Measurements from ENCODE around the gene FAM20B. TPM values are rescaled to one million over a fixed set of nuclear protein-coding genes. Genes with fewer than 3 reads are reported as not detected.
A peak's percentile ranks its signal among the peaks of the same experiment; 100 is the strongest.

The FAM20B gene
- total RNA-seq, 2 donors from 2014 or later = 37.8 to 39.0 TPM

DNA sequence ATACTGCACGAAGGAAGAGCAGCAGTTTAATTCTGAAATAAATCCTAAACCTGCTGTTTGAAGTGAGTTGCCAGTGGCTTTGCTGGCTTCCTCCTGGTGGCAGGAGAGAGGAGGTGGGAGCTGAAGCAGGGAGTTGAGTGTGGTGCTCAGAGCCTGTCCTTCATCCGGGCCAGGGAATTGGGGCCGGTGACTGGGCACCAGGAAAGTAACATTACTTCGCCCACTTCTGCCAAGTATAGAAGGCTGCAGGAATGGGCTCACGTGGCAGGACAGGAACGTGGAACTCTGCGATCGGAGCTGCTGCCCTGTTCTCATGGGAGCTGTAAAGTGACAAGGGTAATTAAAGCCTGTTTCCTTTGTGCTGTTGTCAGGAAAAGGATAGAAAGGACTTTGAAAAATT lies 64.8 kb downstream of the FAM20B start:
- no peak for DNase-seq (ENCODE audit: low spot score)
- Histone ChIP-seq H3K9me3 (no peaks in the 10 kb centered on the region), H3K36me3 (peaks cover 41% of the 10 kb centered on the region), H3K27me3 (no peaks in the 10 kb centered on the region), H3K4me3 (no peak overlapping the region), H3K27ac (peak overlapping the region; percentile 43 to 58), H3K4me1 (peaks cover 0 to 27% of the 10 kb centered on the region in 2 donors)
- TF ChIP-seq, protein P1, sequence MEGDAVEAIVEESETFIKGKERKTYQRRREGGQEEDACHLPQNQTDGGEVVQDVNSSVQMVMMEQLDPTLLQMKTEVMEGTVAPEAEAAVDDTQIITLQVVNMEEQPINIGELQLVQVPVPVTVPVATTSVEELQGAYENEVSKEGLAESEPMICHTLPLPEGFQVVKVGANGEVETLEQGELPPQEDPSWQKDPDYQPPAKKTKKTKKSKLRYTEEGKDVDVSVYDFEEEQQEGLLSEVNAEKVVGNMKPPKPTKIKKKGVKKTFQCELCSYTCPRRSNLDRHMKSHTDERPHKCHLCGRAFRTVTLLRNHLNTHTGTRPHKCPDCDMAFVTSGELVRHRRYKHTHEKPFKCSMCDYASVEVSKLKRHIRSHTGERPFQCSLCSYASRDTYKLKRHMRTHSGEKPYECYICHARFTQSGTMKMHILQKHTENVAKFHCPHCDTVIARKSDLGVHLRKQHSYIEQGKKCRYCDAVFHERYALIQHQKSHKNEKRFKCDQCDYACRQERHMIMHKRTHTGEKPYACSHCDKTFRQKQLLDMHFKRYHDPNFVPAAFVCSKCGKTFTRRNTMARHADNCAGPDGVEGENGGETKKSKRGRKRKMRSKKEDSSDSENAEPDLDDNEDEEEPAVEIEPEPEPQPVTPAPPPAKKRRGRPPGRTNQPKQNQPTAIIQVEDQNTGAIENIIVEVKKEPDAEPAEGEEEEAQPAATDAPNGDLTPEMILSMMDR (IDR thresholded peaks at IDR 0.05) = peak in 1 of 2 donors; percentile 23

DNA sequence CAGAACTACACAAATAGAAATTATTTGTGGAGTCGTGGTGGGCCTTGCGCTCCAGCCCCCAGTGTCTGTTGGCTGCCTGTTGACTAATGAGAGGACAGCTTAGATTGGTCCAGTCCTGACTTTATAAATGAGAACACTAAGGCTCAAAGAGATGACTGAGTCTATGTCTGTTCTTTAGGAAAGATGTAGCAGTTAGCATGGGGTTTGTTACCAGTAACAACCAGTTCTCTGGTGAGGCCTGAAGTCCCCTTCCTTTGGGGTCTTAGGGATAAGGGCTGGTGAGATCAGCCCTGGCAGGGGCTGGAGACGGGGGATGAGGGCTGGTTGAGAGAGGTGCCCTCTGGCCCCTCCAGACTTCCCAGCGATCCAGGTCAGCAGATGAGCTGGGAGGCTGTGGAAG lies 65.2 kb downstream of the FAM20B start:
- TF ChIP-seq, protein P1 (IDR thresholded peaks at IDR 0.05) = no peak
- Histone ChIP-seq H3K4me1 (peaks cover 0 to 27% of the 10 kb centered on the region in 2 donors), H3K4me3 (no peak overlapping the region), H3K27ac (peak overlapping the region; percentile 43 to 58), H3K27me3 (no peaks in the 10 kb centered on the region), H3K36me3 (peaks cover 40% of the 10 kb centered on the region), H3K9me3 (no peaks in the 10 kb centered on the region)
- no peak for DNase-seq (ENCODE audit: low spot score)

DNA sequence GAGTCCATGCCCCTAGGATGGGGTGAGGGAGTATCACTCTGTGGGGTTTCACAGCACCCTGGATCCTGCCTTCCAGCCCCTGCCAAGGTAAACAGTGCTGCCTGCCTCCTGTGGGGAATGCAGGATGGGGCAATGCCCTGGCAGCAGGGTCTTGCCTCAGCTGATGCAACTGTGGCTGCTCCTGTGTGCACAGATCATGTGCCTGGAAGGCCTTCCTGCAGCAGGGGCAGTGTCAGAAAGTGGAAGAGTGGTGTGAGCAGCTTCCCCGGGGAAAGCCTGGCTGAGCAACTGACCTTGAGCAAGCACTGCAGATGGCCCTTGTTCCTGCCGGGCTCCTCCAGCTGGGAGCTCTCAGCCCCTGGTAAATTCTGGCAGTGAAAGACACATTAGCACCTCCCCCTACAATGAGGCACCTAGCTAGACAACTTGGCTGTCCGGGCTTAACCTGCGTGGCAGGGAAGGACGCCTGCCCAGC lies 66.0 kb downstream of the FAM20B start:
- Histone ChIP-seq H3K27ac (peak overlapping the region; percentile 43 to 58), H3K36me3 (peaks cover 36% of the 10 kb centered on the region), H3K4me3 (no peak overlapping the region), H3K4me1 (peaks cover 0 to 27% of the 10 kb centered on the region in 2 donors), H3K9me3 (no peaks in the 10 kb centered on the region), H3K27me3 (no peaks in the 10 kb centered on the region)
- TF ChIP-seq, protein P1 (IDR thresholded peaks at IDR 0.05) = no peak
- DNase-seq (ENCODE audit: low spot score) = peak; percentile 83

DNA sequence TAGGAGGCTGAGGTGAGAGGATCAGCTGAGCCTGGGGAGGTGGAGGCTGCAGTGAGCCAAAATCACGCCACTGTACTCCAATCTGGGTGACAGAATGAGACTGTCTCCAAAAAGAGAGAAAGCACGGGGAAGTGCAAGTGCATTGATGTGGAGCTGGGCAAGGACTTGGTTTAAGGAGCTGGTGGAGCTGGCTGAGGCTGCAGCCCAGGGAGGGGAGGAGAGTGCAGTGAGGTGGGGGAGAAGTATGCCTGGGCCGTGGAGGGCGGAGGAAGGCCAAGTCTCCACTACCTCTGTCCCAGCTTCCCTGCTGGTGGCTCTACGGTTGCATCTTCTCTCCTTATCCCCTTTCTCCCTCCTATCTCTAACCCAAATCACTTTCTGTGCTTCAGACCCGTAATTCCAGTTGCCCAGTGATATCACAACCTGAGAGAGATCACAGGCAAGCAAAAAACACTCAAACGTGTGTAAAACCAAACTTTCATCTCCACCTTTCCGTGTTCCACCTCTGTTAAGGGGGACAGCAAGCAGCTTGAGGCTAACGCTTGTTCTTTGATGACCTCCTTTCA lies 67.3 kb downstream of the FAM20B start:
- no peaks in the 10 kb centered on the region for H3K27me3 ChIP-seq
- no peak overlapping the region for H3K27ac ChIP-seq
- H3K36me3 ChIP-seq = peaks cover 31% of the 10 kb centered on the region
- H3K9me3 ChIP-seq = no peaks in the 10 kb centered on the region
- H3K4me3 ChIP-seq = no peak overlapping the region
- peaks cover 0 to 27% of the 10 kb centered on the region in 2 donors for H3K4me1 ChIP-seq
- TF ChIP-seq, protein P1 (IDR thresholded peaks at IDR 0.05) = no peak
- no peak for DNase-seq (ENCODE audit: low spot score)

DNA sequence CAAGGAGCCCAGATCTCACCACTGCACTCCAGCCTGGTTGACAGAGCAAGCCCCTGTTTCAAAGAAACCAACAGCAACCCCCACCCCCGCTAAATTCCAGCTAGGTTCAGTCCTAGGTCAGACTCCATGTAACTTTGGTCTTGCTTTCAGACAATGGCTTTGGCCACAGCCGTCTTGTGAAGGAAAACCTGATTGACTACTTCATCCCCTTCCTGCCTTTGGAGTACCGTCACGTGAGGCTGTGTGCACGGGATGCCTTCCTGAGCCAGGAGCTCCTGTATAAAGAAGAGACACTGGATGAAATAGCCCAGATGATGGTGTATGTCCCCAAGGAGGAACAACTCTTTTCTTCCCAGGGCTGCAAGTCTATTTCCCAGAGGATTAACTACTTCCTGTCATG lies 69.1 kb downstream of the FAM20B start:
- Histone ChIP-seq H3K36me3 (peaks cover 26% of the 10 kb centered on the region), H3K27ac (no peak overlapping the region), H3K9me3 (no peaks in the 10 kb centered on the region), H3K27me3 (no peaks in the 10 kb centered on the region), H3K4me3 (no peak overlapping the region), H3K4me1 (peaks cover 0 to 26% of the 10 kb centered on the region in 2 donors)
- DNase-seq (ENCODE audit: low spot score) = no peak
- TF ChIP-seq, protein P1 (IDR thresholded peaks at IDR 0.05) = no peak

DNA sequence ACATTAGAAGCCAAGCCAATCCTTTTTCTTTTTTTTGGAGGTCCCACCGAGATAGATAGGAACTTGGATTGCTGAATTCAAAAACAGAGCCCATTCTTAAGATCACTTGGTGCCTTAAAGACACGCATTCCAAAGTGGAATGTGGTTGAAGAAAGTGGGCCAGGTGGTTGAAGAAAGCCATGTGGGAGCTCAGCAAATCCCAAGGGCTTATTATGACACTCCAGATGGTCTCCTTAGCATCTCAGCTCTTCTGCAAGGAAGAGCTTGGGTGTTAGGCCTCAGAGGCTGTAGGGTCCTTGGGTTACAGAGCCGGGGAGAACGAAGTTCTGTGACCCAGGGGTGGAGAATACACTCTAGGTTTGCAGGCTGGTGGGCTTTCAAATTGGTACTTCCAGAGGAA lies 69.7 kb downstream of the FAM20B start:
- TF ChIP-seq, protein P1 (IDR thresholded peaks at IDR 0.05) = no peak
- H3K36me3 ChIP-seq = peaks cover 25% of the 10 kb centered on the region
- H3K9me3 ChIP-seq = no peaks in the 10 kb centered on the region
- DNase-seq (ENCODE audit: low spot score) = no peak
- peaks cover 0 to 20% of the 10 kb centered on the region in 2 donors for H3K4me1 ChIP-seq
- no peak overlapping the region for H3K27ac ChIP-seq
- no peaks in the 10 kb centered on the region for H3K27me3 ChIP-seq
- no peak overlapping the region for H3K4me3 ChIP-seq

All from right atrium auricular region (tissue), 2 donors.